ENCODE results near the gene PADI1. TPM values are rescaled to one million over a fixed set of nuclear protein-coding genes. Genes with fewer than 3 reads are reported as not detected.

PADI1 gene
- total RNA-seq = 0.41 to 0.97 TPM (median 0.70 TPM) in 3 replicates
- long read RNA-seq = 0 reads

- peak; percentile 49 for DNase-seq (ENCODE audit: low spot score)
- no peak for TF ChIP-seq CTCF (IDR thresholded peaks at IDR 0.05)
These were observed at the start of gene PADI1 for GRCh38 chr1:17204546-17205440. TSS of gene PADI1 (plus strand) at chr1:17205128. CDS start at chr1:17205218, 90 bp downstream.

GRCh38 chr1:17155257-17155920, 49.5 kb upstream of the PADI1 start:
- Mint-ChIP-seq H3K9me3 (ENCODE audit: low read depth) (peaks cover 39% of the 10 kb centered on the region), H3K4me1 (ENCODE audit: low read depth) (no peaks in the 10 kb centered on the region), H3K27me3 (ENCODE audit: low read depth) (no peaks in the 10 kb centered on the region), H3K27ac (ENCODE audit: unreplicated experiment) (no peak overlapping the region), H3K36me3 (ENCODE audit: low read depth) (peaks cover 15% of the 10 kb centered on the region), H3K4me3 (ENCODE audit: unreplicated experiment) (no peak overlapping the region)
- TF ChIP-seq CTCF (IDR thresholded peaks at IDR 0.05) = no peak
- DNase-seq (ENCODE audit: low spot score) = no peak

More at GRCh38 chr1:17204546-17205440, at the start of gene PADI1:
- Mint-ChIP-seq H3K4me1 (ENCODE audit: low read depth) (peaks cover 51% of the 10 kb centered on the region), H3K27me3 (ENCODE audit: low read depth) (no peaks in the 10 kb centered on the region), H3K4me3 (ENCODE audit: unreplicated experiment) (no peak within 1 kb of the TSS), H3K9me3 (ENCODE audit: low read depth) (no peaks in the 10 kb centered on the region), H3K27ac (ENCODE audit: unreplicated experiment) (no peak within 1 kb of the TSS), H3K36me3 (ENCODE audit: low read depth) (no peaks in the 10 kb centered on the region)

- H3K4me3 Mint-ChIP-seq (ENCODE audit: unreplicated experiment) = no peak overlapping the region
- H3K27me3 Mint-ChIP-seq (ENCODE audit: low read depth) = no peaks in the 10 kb centered on the region
- no peaks in the 10 kb centered on the region for H3K4me1 Mint-ChIP-seq (ENCODE audit: low read depth)
- no peak overlapping the region for H3K27ac Mint-ChIP-seq (ENCODE audit: unreplicated experiment)
- H3K9me3 Mint-ChIP-seq (ENCODE audit: low read depth) = peaks cover 36% of the 10 kb centered on the region
- DNase-seq (ENCODE audit: low spot score) = no peak
- no peak for TF ChIP-seq CTCF (IDR thresholded peaks at IDR 0.05)
- peaks cover 15% of the 10 kb centered on the region for H3K36me3 Mint-ChIP-seq (ENCODE audit: low read depth)
These were observed 48.8 kb upstream of the PADI1 start for GRCh38 chr1:17156108-17156507.

GRCh38 chr1:17158961-17159360, 46.0 kb upstream of the PADI1 start:
- Mint-ChIP-seq H3K27ac (ENCODE audit: unreplicated experiment) (no peak overlapping the region), H3K4me1 (ENCODE audit: low read depth) (peaks cover 3% of the 10 kb centered on the region), H3K9me3 (ENCODE audit: low read depth) (peaks cover 22% of the 10 kb centered on the region), H3K4me3 (ENCODE audit: unreplicated experiment) (no peak overlapping the region), H3K36me3 (ENCODE audit: low read depth) (peaks cover 6% of the 10 kb centered on the region), H3K27me3 (ENCODE audit: low read depth) (no peaks in the 10 kb centered on the region)
- no peak for DNase-seq (ENCODE audit: low spot score)
- no peak for TF ChIP-seq CTCF (IDR thresholded peaks at IDR 0.05)

GRCh38 chr1:17161137-17161740, 43.7 kb upstream of the PADI1 start:
- TF ChIP-seq CTCF (IDR thresholded peaks at IDR 0.05) = no peak
- DNase-seq (ENCODE audit: low spot score) = no peak
- Mint-ChIP-seq H3K36me3 (ENCODE audit: low read depth) (no peaks in the 10 kb centered on the region), H3K27me3 (ENCODE audit: low read depth) (no peaks in the 10 kb centered on the region), H3K27ac (ENCODE audit: unreplicated experiment) (no peak overlapping the region), H3K4me3 (ENCODE audit: unreplicated experiment) (no peak overlapping the region), H3K9me3 (ENCODE audit: low read depth) (peaks cover 4% of the 10 kb centered on the region), H3K4me1 (ENCODE audit: low read depth) (peaks cover 3% of the 10 kb centered on the region)

All from chondrocyte (in vitro differentiated cells).